GM12878 (cell line): Measurements from ENCODE around the gene KIAA0825.

Experiments
- CUX1 ChIP-seq: IDR thresholded peaks from 2 replicates; pipeline ENCODE4 v1.6.1; 2012; ENCODE audit warnings: improper control_type of control experiment, low read depth, low read length; ENCODE audit not compliant: insufficient replicate concordance
- SMC3 ChIP-seq: IDR thresholded peaks from 2 replicates; pipeline ENCODE4 v1.6.1; 2011; ENCODE audit warnings: low read length, improper control_type of control experiment, borderline replicate concordance

DNA sequence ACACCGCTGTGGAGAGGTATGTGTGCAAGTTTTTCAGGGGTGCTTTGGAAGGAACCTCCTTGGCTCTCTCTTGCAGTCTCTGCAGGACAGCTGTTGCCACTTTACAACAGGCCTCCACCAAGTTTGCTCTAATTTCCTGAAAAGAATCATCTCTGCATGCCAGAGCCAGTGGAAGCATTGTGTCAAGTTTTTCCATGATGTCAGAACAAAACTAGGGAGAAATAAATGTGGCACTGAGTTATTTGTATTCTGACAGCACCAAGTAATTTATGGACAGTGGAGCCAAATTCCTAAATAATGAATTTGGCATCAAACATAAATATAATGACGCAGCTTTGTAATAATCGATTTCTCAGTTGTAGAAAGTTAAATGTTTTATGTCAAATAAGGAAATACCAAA, 146.9 kb downstream of the KIAA0825 start:
- TF ChIP-seq SMC3 (no peak), CUX1 (no peak)
